DMS 273 treated with DMSO at 0.1 percent for 48 hours (cell line): ENCODE results near the gene MASP2.
"Not testable (repeated sequence)": the region's sequence is repeated elsewhere in the genome, so short reads cannot be mapped to it uniquely, and the experiment has no call there.

Experiments
- DNase-seq: peaks from one replicate; lab custom pipeline; 2025; lab: John Stamatoyannopoulos, UW

The MASP2 gene

GRCh38 chr1:11046625-11047365 is at the start of gene MASP2:
MASP2 (minus strand) TSS chr1:11047239; CDS start chr1:11047207, 32 bp downstream.
- DNase-seq: no peak

- DNase-seq: not testable (repeated sequence)
Observed at GRCh38 chr1:11083784-11084183, 36.7 kb upstream of the MASP2 start.

GRCh38 chr1:11080931-11081330 is 33.9 kb upstream of the MASP2 start:
- no peak for DNase-seq

GRCh38 chr1:11078631-11079030 is 31.6 kb upstream of the MASP2 start:
- DNase-seq: no peak

- not testable (repeated sequence) for DNase-seq
Observed at GRCh38 chr1:11073398-11073797, 26.4 kb upstream of the MASP2 start.

GRCh38 chr1:11072216-11072917 is 25.3 kb upstream of the MASP2 start:
- no peak for DNase-seq

GRCh38 chr1:11071463-11072215 is 24.6 kb upstream of the MASP2 start:
- DNase-seq: no peak

- no peak for DNase-seq
Observed at GRCh38 chr1:11070876-11071275, 23.8 kb upstream of the MASP2 start.

GRCh38 chr1:11068600-11069473 is 21.8 kb upstream of the MASP2 start:
- DNase-seq: no peak

- DNase-seq: no peak
Observed at GRCh38 chr1:11067716-11068599, 20.9 kb upstream of the MASP2 start.

- DNase-seq: no peak
Observed at GRCh38 chr1:11065796-11066195, 18.8 kb upstream of the MASP2 start.

GRCh38 chr1:11064942-11065341 is 17.9 kb upstream of the MASP2 start:
- no peak for DNase-seq

- DNase-seq: not testable (repeated sequence)
Observed at GRCh38 chr1:11063937-11064537, 17.0 kb upstream of the MASP2 start.

- DNase-seq: no peak
Observed at GRCh38 chr1:11062965-11063401, 15.9 kb upstream of the MASP2 start.

- no peak for DNase-seq
Observed at GRCh38 chr1:11061652-11062365, 14.8 kb upstream of the MASP2 start.

GRCh38 chr1:11059968-11060830 is 13.2 kb upstream of the MASP2 start, which contains the start of gene SRM:
SRM (minus strand) TSS chr1:11060018; CDS start chr1:11059943, 75 bp downstream.
- peak; percentile 76 for DNase-seq

GRCh38 chr1:11059155-11059967 is 12.3 kb upstream of the MASP2 start:
- DNase-seq: no peak
